IMR-90 (cell line): ENCODE results near the gene ACACB. TPM values are rescaled to one million over a fixed set of nuclear protein-coding genes. Genes with fewer than 3 reads are reported as not detected.

Experiments
- ATAC-seq: fragments of 200-7000 bp; cut with Tn5 transposase; 2 replicates; pipeline ENCODE4 v1.9.1; 2020; ENCODE audit warnings: low read depth, mild to moderate bottlenecking, moderate library complexity
- BruUV-seq: library from RNA; stranded (reverse); fragments of 400-500 nt; replicated peaks from 2 replicates; lab custom pipeline; 2021; lab: Mats Ljungman, UMichigan
- CTCF ChIA-PET: fragments of 300-600 bp; formaldehyde crosslinking; extraction: SDS; loops from one replicate; lab custom pipeline; 2021; ENCODE audit warnings: antibody characterized with exemption; lab: Yijun Ruan, JAX
- POLR2A ChIA-PET: fragments of 300-600 bp; sonication (Branson Sonifier 250); formaldehyde crosslinking; loops from one replicate; lab custom pipeline; 2022; ENCODE audit warnings: antibody characterized with exemption; ENCODE audit not compliant: unreplicated experiment; lab: Charles Lee
- DNase-seq: peaks from one replicate; pipeline ENCODE4 v3.0.0; 2013
- H2AFZ ChIP-seq: replicated peaks from 2 replicates; pipeline ENCODE3; 2013; ENCODE audit warnings: low read length, mild to moderate bottlenecking; ENCODE audit not compliant: poor library complexity
- H2AK5ac ChIP-seq: 2 replicates; pipeline ENCODE4 v1.6.1; 2013; ENCODE audit warnings: low read depth, low read length, inconsistent platforms
- H2AK9ac ChIP-seq: replicated peaks from 2 replicates; pipeline ENCODE3; 2013; ENCODE audit warnings: mild to moderate bottlenecking, low read depth, low read length, moderate library complexity; ENCODE audit not compliant: poor library complexity
- H2BK120ac ChIP-seq: 2 replicates; pipeline ENCODE4 v1.6.1; 2013; ENCODE audit warnings: low read depth, low read length, inconsistent platforms
- H2BK15ac ChIP-seq: 3 replicates; pipeline ENCODE4 v1.6.1; 2013; ENCODE audit warnings: low read depth, low read length, inconsistent platforms
- H2BK20ac ChIP-seq: 2 replicates; pipeline ENCODE4 v1.6.1; 2013; ENCODE audit warnings: low read depth, mild to moderate bottlenecking, inconsistent platforms, low read length, moderate library complexity
- H2BK5ac ChIP-seq: 2 replicates; pipeline ENCODE4 v1.6.1; 2013; ENCODE audit warnings: mild to moderate bottlenecking, low read depth, low read length, inconsistent platforms; ENCODE audit not compliant: poor library complexity, severe bottlenecking
- H3K14ac ChIP-seq: replicated peaks from 2 replicates; pipeline ENCODE4 v1.6.1; 2013; ENCODE audit warnings: low read depth, low read length, inconsistent platforms
- H3K18ac ChIP-seq: 2 replicates; pipeline ENCODE4 v1.6.1; 2013; ENCODE audit warnings: low read depth, low read length, control low read depth
- H3K23ac ChIP-seq: 2 replicates; pipeline ENCODE4 v1.6.1; 2013; ENCODE audit warnings: low read depth, low read length, inconsistent platforms
- H3K27ac ChIP-seq: 2 replicates; pipeline ENCODE4 v1.5.1; 2013; ENCODE audit warnings: mild to moderate bottlenecking, control low read depth, low read length; ENCODE audit not compliant: insufficient read depth
- H3K27me3 ChIP-seq: 2 replicates; pipeline ENCODE4 v1.6.1; 2013; ENCODE audit warnings: low read length; ENCODE audit not compliant: control insufficient read depth, insufficient read depth
- H3K36me3 ChIP-seq: 2 replicates; pipeline ENCODE4 v1.6.1; 2013; ENCODE audit warnings: low read length, mixed read lengths; ENCODE audit not compliant: control insufficient read depth, insufficient read depth
- H3K4ac ChIP-seq: 2 replicates; pipeline ENCODE4 v1.6.1; 2013; ENCODE audit warnings: low read depth, low read length, inconsistent platforms
- H3K4me1 ChIP-seq: 2 replicates; pipeline ENCODE4 v1.6.1; 2013; ENCODE audit warnings: low read length, mixed read lengths; ENCODE audit not compliant: control insufficient read depth, insufficient read depth
- H3K4me2 ChIP-seq: 2 replicates; pipeline ENCODE4 v1.6.1; 2013; ENCODE audit warnings: low read depth, mild to moderate bottlenecking, control low read depth, low read length, moderate library complexity
- H3K4me3 ChIP-seq: 2 replicates; pipeline ENCODE4 v1.5.1; 2013; ENCODE audit warnings: low read depth, mild to moderate bottlenecking, control low read depth, low read length, moderate library complexity; ENCODE audit not compliant: insufficient read depth
- H3K56ac ChIP-seq: 2 replicates; pipeline ENCODE4 v1.6.1; 2013; ENCODE audit warnings: low read length, inconsistent platforms; ENCODE audit not compliant: insufficient read depth; ENCODE audit errors: extremely low read depth
- H3K79me1 ChIP-seq, 2 experiments: 2 replicates each; pipeline ENCODE4 v1.6.1; 2013; ENCODE audit warnings: low read length in 2 of 2, inconsistent platforms in 1 of 2, low read depth in 1 of 2
- H3K9ac ChIP-seq: 2 replicates; pipeline ENCODE4 v1.6.1; 2013; ENCODE audit warnings: low read depth, low read length, control low read depth
- H3K9me1 ChIP-seq: 2 replicates; pipeline ENCODE4 v1.6.1; 2013; ENCODE audit warnings: low read length, inconsistent platforms; ENCODE audit not compliant: insufficient read depth
- H3K9me3 ChIP-seq: 2 replicates; pipeline ENCODE4 v1.6.1; 2013; ENCODE audit warnings: low read length; ENCODE audit not compliant: control insufficient read depth, insufficient read depth
- H4K20me1 ChIP-seq: 2 replicates; pipeline ENCODE4 v1.6.1; 2013; ENCODE audit warnings: low read length, inconsistent platforms; ENCODE audit not compliant: insufficient read depth
- H4K5ac ChIP-seq: 2 replicates; pipeline ENCODE4 v1.6.1; 2013; ENCODE audit warnings: mild to moderate bottlenecking, low read depth, low read length, control low read depth
- H4K8ac ChIP-seq, 2 experiments: 2 replicates each; pipeline ENCODE4 v1.6.1; 2013; ENCODE audit warnings: low read depth in 2 of 2, low read length in 2 of 2, control low read depth in 1 of 2, inconsistent platforms in 1 of 2
- H4K91ac ChIP-seq: 2 replicates; pipeline ENCODE4 v1.6.1; 2013; ENCODE audit warnings: low read depth, low read length, inconsistent platforms; ENCODE audit not compliant: insufficient read depth
- MAFK ChIP-seq: IDR thresholded peaks from 2 replicates; pipeline ENCODE4 v1.6.1; 2012; ENCODE audit warnings: low read depth, low read length, improper control_type of control experiment
- POLR2A ChIP-seq: IDR thresholded peaks from 2 replicates; pipeline ENCODE4 v1.6.1; 2012; ENCODE audit warnings: mild to moderate bottlenecking, low read depth, low read length
- RCOR1 ChIP-seq: IDR thresholded peaks from 2 replicates; pipeline ENCODE4 v1.6.1; 2012; ENCODE audit warnings: mild to moderate bottlenecking, low read length, improper control_type of control experiment; ENCODE audit not compliant: insufficient replicate concordance
- SMC3 ChIP-seq: fragments of 150-350 bp; IDR thresholded peaks from 2 replicates; pipeline ENCODE4 v1.6.1; 2016; ENCODE audit warnings: low read depth, mild to moderate bottlenecking, antibody characterized with exemption, low read length, moderate library complexity
- USF2 ChIP-seq: fragments of 150-350 bp; IDR thresholded peaks from 2 replicates; pipeline ENCODE4 v1.6.1; 2017; ENCODE audit warnings: mild to moderate bottlenecking, antibody characterized with exemption, low read length, low read depth
- WGBS, 2 experiments: methylation state at CpG; one replicate each; pipeline versions ENCODE4 v1.1.5 to v1.1.7; 2013; ENCODE audit warnings: missing lambda C conversion rate in 2 of 2; ENCODE audit not compliant: insufficient read length in 1 of 2; ENCODE audit errors: extremely low coverage in 2 of 2; 5-methylcytosine and 5-hydroxymethylcytosine counted together
- dilution Hi-C: fragments of 300-500 bp; cut with HindIII; formaldehyde crosslinking; loops from one replicate; pipeline ENCODE4 v1.14.3; 2018; ENCODE audit warnings: low sequenced_read_pairs; ENCODE audit not compliant: unreplicated experiment
- in situ Hi-C: fragments of 300-500 bp; cut with MboI; formaldehyde crosslinking; loops from 3 replicates; pipeline ENCODE4 v1.14.3; 2019; ENCODE audit warnings: low sequenced_read_pairs, inconsistent platforms, mixed read lengths
- intact Hi-C: fragments of 100-400 bp; cut with micrococcal nuclease; formaldehyde crosslinking; loops from 2 replicates; pipeline ENCODE4 v1.10.0; 2022
- polyA plus RNA-seq, 3 experiments: library from polyadenylated mRNA; depleted of rRNA; stranded (reverse); fragments of >200 nt; gene quantifications; 2 replicates each; pipeline ENCODE4 v1.2.3, GENCODE V29; 2012; ENCODE audit warnings: low replicate concordance in 1 of 3
- total RNA-seq: library from RNA; depleted of rRNA; stranded (reverse); fragments of >200 nt; gene quantifications from 2 replicates; pipeline ENCODE4 v1.2.3, GENCODE V29; 2012

The ACACB gene
- total and polyA plus RNA-seq, 2 of the 4 experiments (the other 2 are of a cell fraction): 2.0 to 2.1 TPM

- Histone ChIP-seq H3K4me3 (no peak overlapping the region), H3K27ac (no peak overlapping the region), H2BK5ac (no peak overlapping the region), H4K5ac (no peak overlapping the region), H4K91ac (no peak overlapping the region), H3K23ac (no peak overlapping the region), H3K9ac (no peak overlapping the region), H3K14ac (no peak overlapping the region), H2BK20ac (no peak overlapping the region), H2AK5ac (no peak overlapping the region), H3K56ac (no peak overlapping the region), H3K4ac (no peak overlapping the region), H3K9me1 (no peaks in the 10 kb centered on the region), H4K20me1 (no peaks in the 10 kb centered on the region), H3K27me3 (peaks cover 4% of the 10 kb centered on the region; the same call in 1 of the 2 replicates), H2BK120ac (no peak overlapping the region), H3K4me1 (no peaks in the 10 kb centered on the region), H3K4me2 (no peak overlapping the region), H2AFZ (no peak overlapping the region), H2AK9ac (no peak overlapping the region), H3K9me3 (no peaks in the 10 kb centered on the region), H3K79me1 (no peaks in the 10 kb centered on the region), H2BK15ac (no peak overlapping the region), H3K18ac (no peak overlapping the region), H4K8ac (no peak overlapping the region), H3K36me3 (no peaks in the 10 kb centered on the region)
- in situ Hi-C loops (no loop called here), intact Hi-C loops (no loop called here), dilution Hi-C loops (no loop called here)
- ATAC-seq (no peak), DNase-seq (no peak)
- ChIA-PET POLR2A (no interaction called here), CTCF (no interaction called here)
- TF ChIP-seq RCOR1 (no peak), SMC3 (no peak), POLR2A (no peak), USF2 (no peak), MAFK (no peak)
- BruUV-seq: no TSS peak
- WGBS, 2 experiments: 100% methylated on average over 3 of the region's 20 CpGs; no CpG with 5 or more reads in 1 of the 2 experiments
Observed at GRCh38 chr12:109284392-109284791, 168.0 kb downstream of the ACACB start.
